ENCODE data around the gene RET.

GRCh38 chr10:43070121-43071085, 6.5 kb upstream of the RET start:
- no peak for TF ChIP-seq CTCF (IDR thresholded peaks at IDR 0.05)
- TF ChIP-seq POLR2A (IDR thresholded peaks at IDR 0.05), result no peak

All from right lobe of liver (tissue), 4 donors.